Measurements from ENCODE around the gene EPHB3. TPM values are rescaled to one million over a fixed set of nuclear protein-coding genes. Genes with fewer than 3 reads are reported as not detected.

EPHB3 gene
- total and polyA plus RNA-seq, 4 donors: 3.1 to 20.5 (median 7.7) TPM

- Histone ChIP-seq H3K36me3 (ENCODE audit: control insufficient read depth in 4 of 4, insufficient read depth in 4 of 4, low read length in 4 of 4) (peaks cover 0 to 22% (median 8%) of the 10 kb centered on the region in 4 donors), H3K9ac (ENCODE audit: insufficient read depth in 1 of 2, low read length in 2 of 2) (no peak overlapping the region), H3K4me1 (ENCODE audit: control insufficient read depth in 5 of 5, insufficient read depth in 5 of 5, low read length in 5 of 5) (peaks cover 0 to 33% (median 11%) of the 10 kb centered on the region in 5 donors), H3K9me3 (ENCODE audit: control insufficient read depth in 4 of 4, insufficient read depth in 3 of 4, low read length in 3 of 4) (no peaks in the 10 kb centered on the region), H3K27ac (ENCODE audit: low read depth in 1 of 2, low read length in 1 of 2) (no peak overlapping the region), H3K27me3 (ENCODE audit: control insufficient read depth in 3 of 3, insufficient read depth in 3 of 3, low read length in 2 of 3) (no peaks in the 10 kb centered on the region), H3K4me3 (no peak overlapping the region)
- TF ChIP-seq, protein P1, sequence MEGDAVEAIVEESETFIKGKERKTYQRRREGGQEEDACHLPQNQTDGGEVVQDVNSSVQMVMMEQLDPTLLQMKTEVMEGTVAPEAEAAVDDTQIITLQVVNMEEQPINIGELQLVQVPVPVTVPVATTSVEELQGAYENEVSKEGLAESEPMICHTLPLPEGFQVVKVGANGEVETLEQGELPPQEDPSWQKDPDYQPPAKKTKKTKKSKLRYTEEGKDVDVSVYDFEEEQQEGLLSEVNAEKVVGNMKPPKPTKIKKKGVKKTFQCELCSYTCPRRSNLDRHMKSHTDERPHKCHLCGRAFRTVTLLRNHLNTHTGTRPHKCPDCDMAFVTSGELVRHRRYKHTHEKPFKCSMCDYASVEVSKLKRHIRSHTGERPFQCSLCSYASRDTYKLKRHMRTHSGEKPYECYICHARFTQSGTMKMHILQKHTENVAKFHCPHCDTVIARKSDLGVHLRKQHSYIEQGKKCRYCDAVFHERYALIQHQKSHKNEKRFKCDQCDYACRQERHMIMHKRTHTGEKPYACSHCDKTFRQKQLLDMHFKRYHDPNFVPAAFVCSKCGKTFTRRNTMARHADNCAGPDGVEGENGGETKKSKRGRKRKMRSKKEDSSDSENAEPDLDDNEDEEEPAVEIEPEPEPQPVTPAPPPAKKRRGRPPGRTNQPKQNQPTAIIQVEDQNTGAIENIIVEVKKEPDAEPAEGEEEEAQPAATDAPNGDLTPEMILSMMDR (IDR thresholded peaks at IDR 0.05; ENCODE audit: control extremely low read depth, extremely low read depth): no peak
- 70 to 79% methylated on average over 11 of the region's 11 CpGs for WGBS, 2 donors
- DNase-seq (no peak), ATAC-seq (ENCODE audit: insufficient read depth, low FRiP score) (peak; percentile 29)
These were observed 22.9 kb downstream of the EPHB3 start for GRCh38 chr3:184584464-184584891.

DNA sequence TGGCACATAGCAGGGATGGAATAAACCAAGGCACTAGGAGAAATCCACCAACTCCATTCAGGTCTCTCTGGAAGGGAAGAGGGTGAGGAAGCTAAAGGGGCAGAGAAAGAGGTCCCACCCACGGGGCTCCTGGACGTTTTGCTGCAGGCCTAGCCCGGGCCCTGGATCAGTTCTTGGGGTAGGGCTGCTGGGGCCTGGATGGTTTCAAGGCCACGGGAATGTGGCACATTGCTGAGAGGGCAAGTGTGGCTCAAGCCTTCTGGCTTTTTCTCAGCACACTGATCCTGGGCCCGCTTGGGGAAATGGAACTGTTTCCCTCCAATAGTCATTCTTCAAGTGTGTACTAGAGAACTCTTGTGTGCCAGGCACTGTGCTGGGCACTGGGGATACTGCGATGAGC is 24.0 kb downstream of the EPHB3 start:
- TF ChIP-seq, protein P1 (IDR thresholded peaks at IDR 0.05; ENCODE audit: control extremely low read depth, extremely low read depth): no peak
- H3K4me1 ChIP-seq (ENCODE audit: control insufficient read depth in 5 of 5, insufficient read depth in 5 of 5, low read length in 5 of 5): peaks cover 0 to 40% (median 11%) of the 10 kb centered on the region in 5 donors
- ATAC-seq (ENCODE audit: insufficient read depth, low FRiP score) (no peak), DNase-seq (no peak)
- peaks cover 0 to 16% (median 7%) of the 10 kb centered on the region in 4 donors for H3K36me3 ChIP-seq (ENCODE audit: control insufficient read depth in 4 of 4, insufficient read depth in 4 of 4, low read length in 4 of 4)
- no peak overlapping the region for H3K4me3 ChIP-seq
- H3K9ac ChIP-seq (ENCODE audit: insufficient read depth in 1 of 2, low read length in 2 of 2): no peak overlapping the region
- no peaks in the 10 kb centered on the region for H3K9me3 ChIP-seq (ENCODE audit: control insufficient read depth in 4 of 4, insufficient read depth in 3 of 4, low read length in 3 of 4)
- no peak overlapping the region for H3K27ac ChIP-seq (ENCODE audit: low read depth in 1 of 2, low read length in 1 of 2)
- 90 to 91% methylated on average over 6 of the region's 6 CpGs for WGBS, 2 donors
- no peaks in the 10 kb centered on the region for H3K27me3 ChIP-seq (ENCODE audit: control insufficient read depth in 3 of 3, insufficient read depth in 3 of 3, low read length in 2 of 3)

GRCh38 chr3:184586851-184587250 is 25.3 kb downstream of the EPHB3 start:
- DNase-seq (no peak), ATAC-seq (ENCODE audit: insufficient read depth, low FRiP score) (no peak)
- Histone ChIP-seq H3K9ac (ENCODE audit: insufficient read depth in 1 of 2, low read length in 2 of 2) (no peak overlapping the region), H3K36me3 (ENCODE audit: control insufficient read depth in 4 of 4, insufficient read depth in 4 of 4, low read length in 4 of 4) (peaks cover 0 to 4% (median under 1%) of the 10 kb centered on the region in 4 donors), H3K27me3 (ENCODE audit: control insufficient read depth in 3 of 3, insufficient read depth in 3 of 3, low read length in 2 of 3) (no peaks in the 10 kb centered on the region), H3K9me3 (ENCODE audit: control insufficient read depth in 4 of 4, insufficient read depth in 3 of 4, low read length in 3 of 4) (no peaks in the 10 kb centered on the region), H3K4me1 (ENCODE audit: control insufficient read depth in 5 of 5, insufficient read depth in 5 of 5, low read length in 5 of 5) (peaks cover 0 to 46% (median 14%) of the 10 kb centered on the region in 5 donors), H3K27ac (ENCODE audit: low read depth in 1 of 2, low read length in 1 of 2) (no peak overlapping the region), H3K4me3 (no peak overlapping the region)
- TF ChIP-seq, protein P1 (IDR thresholded peaks at IDR 0.05; ENCODE audit: control extremely low read depth, extremely low read depth): no peak
- WGBS, 2 donors: 42 to 78% methylated on average over 8 of the region's 8 CpGs

DNA sequence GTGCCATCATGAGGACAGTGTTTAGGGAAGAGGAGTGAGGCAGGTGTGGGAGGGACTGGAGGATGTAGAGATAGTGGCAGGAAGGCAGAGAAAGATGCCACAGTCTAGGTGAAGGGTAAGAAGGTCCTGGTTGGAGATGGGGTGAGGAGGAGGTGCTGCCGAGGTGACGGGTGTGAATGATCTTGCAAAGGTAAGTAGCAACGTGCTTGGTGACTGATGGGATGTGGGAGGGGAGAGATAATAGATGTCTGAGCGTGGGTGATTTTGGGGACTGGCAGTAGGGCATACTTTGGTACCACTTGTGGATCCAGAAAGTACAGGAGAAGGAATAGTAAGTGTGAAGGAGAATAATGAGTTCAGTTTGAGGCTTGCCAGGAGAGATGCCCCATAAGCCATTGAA is 27.2 kb downstream of the EPHB3 start:
- H3K4me3 ChIP-seq: no peak overlapping the region
- no peaks in the 10 kb centered on the region for H3K27me3 ChIP-seq (ENCODE audit: control insufficient read depth in 3 of 3, insufficient read depth in 3 of 3, low read length in 2 of 3)
- WGBS, 2 donors: 90 to 91% methylated on average over 4 of the region's 4 CpGs
- no peaks in the 10 kb centered on the region for H3K9me3 ChIP-seq (ENCODE audit: control insufficient read depth in 4 of 4, insufficient read depth in 3 of 4, low read length in 3 of 4)
- H3K36me3 ChIP-seq (ENCODE audit: control insufficient read depth in 4 of 4, insufficient read depth in 4 of 4, low read length in 4 of 4): no peaks in the 10 kb centered on the region
- H3K4me1 ChIP-seq (ENCODE audit: control insufficient read depth in 5 of 5, insufficient read depth in 5 of 5, low read length in 5 of 5): peaks cover 0 to 49% (median 8%) of the 10 kb centered on the region in 5 donors
- H3K9ac ChIP-seq (ENCODE audit: insufficient read depth in 1 of 2, low read length in 2 of 2): no peak overlapping the region
- TF ChIP-seq, protein P1 (IDR thresholded peaks at IDR 0.05; ENCODE audit: control extremely low read depth, extremely low read depth): no peak
- ATAC-seq (ENCODE audit: insufficient read depth, low FRiP score): no peak
- DNase-seq: no peak
- no peak overlapping the region for H3K27ac ChIP-seq (ENCODE audit: low read depth in 1 of 2, low read length in 1 of 2)
